ENCODE measurements around the gene SLC6A11. TPM values are rescaled to one million over a fixed set of nuclear protein-coding genes. Genes with fewer than 3 reads are reported as not detected.

Gene SLC6A11
- total RNA-seq, 1 experiment from 2014 or later: not detected

GRCh38 chr3:10779293-10779805 is 36.7 kb upstream of the SLC6A11 start:
- H3K27me3 Mint-ChIP-seq (ENCODE audit: unreplicated experiment): peaks cover 94% of the 10 kb centered on the region
- no peaks in the 10 kb centered on the region for H3K4me1 Mint-ChIP-seq (ENCODE audit: low read depth, unreplicated experiment)
- no peaks in the 10 kb centered on the region for H3K36me3 Mint-ChIP-seq (ENCODE audit: insufficient read depth, unreplicated experiment)
- no peaks in the 10 kb centered on the region for H3K9me3 Mint-ChIP-seq (ENCODE audit: low read depth, unreplicated experiment)
- no peak overlapping the region for H3K27ac Mint-ChIP-seq (ENCODE audit: unreplicated experiment)
- intact Hi-C loops (cut with micrococcal nuclease; ENCODE audit: unreplicated experiment): no loop called here
- CTCF ChIA-PET: interaction anchor here (0.6 kb wide), 1 partner anchor 10 kb away, joined by 3 read pairs; no protein-coding TSS in a partner anchor
- no TSS peak for BruUV-seq (replicated peaks)
- no peak overlapping the region for H3K4me3 Mint-ChIP-seq (ENCODE audit: low read depth, unreplicated experiment)
- no peak for TF ChIP-seq CTCF (IDR thresholded peaks at IDR 0.05; ENCODE audit: unreplicated experiment)
- DNase-seq: no peak

GRCh38 chr3:10780243-10780642 is 35.8 kb upstream of the SLC6A11 start:
- peaks cover 94% of the 10 kb centered on the region for H3K27me3 Mint-ChIP-seq (ENCODE audit: unreplicated experiment)
- BruUV-seq (replicated peaks): no TSS peak
- no peaks in the 10 kb centered on the region for H3K4me1 Mint-ChIP-seq (ENCODE audit: low read depth, unreplicated experiment)
- CTCF ChIA-PET: no interaction called here
- H3K36me3 Mint-ChIP-seq (ENCODE audit: insufficient read depth, unreplicated experiment): no peaks in the 10 kb centered on the region
- no peaks in the 10 kb centered on the region for H3K9me3 Mint-ChIP-seq (ENCODE audit: low read depth, unreplicated experiment)
- no peak overlapping the region for H3K4me3 Mint-ChIP-seq (ENCODE audit: low read depth, unreplicated experiment)
- DNase-seq: no peak
- TF ChIP-seq CTCF (IDR thresholded peaks at IDR 0.05; ENCODE audit: unreplicated experiment): no peak
- intact Hi-C loops (cut with micrococcal nuclease; ENCODE audit: unreplicated experiment): loop anchor here (5.0 kb wide), 1 partner anchor 102 kb away; no protein-coding TSS in a partner anchor
- no peak overlapping the region for H3K27ac Mint-ChIP-seq (ENCODE audit: unreplicated experiment)

- TF ChIP-seq CTCF (IDR thresholded peaks at IDR 0.05; ENCODE audit: unreplicated experiment): no peak
- CTCF ChIA-PET: no interaction called here
- H3K36me3 Mint-ChIP-seq (ENCODE audit: insufficient read depth, unreplicated experiment): no peaks in the 10 kb centered on the region
- H3K9me3 Mint-ChIP-seq (ENCODE audit: low read depth, unreplicated experiment): no peaks in the 10 kb centered on the region
- no peak overlapping the region for H3K4me3 Mint-ChIP-seq (ENCODE audit: low read depth, unreplicated experiment)
- H3K27me3 Mint-ChIP-seq (ENCODE audit: unreplicated experiment): peaks cover 88% of the 10 kb centered on the region
- H3K4me1 Mint-ChIP-seq (ENCODE audit: low read depth, unreplicated experiment): no peaks in the 10 kb centered on the region
- no peak for DNase-seq
- BruUV-seq (replicated peaks): no TSS peak
- intact Hi-C loops (cut with micrococcal nuclease; ENCODE audit: unreplicated experiment): loop anchor here (5.0 kb wide), 1 partner anchor 101 kb away; no protein-coding TSS in a partner anchor
- H3K27ac Mint-ChIP-seq (ENCODE audit: unreplicated experiment): no peak overlapping the region
Observed at GRCh38 chr3:10780922-10781321, 35.1 kb upstream of the SLC6A11 start.

- H3K4me3 Mint-ChIP-seq (ENCODE audit: low read depth, unreplicated experiment): no peak overlapping the region
- intact Hi-C loops (cut with micrococcal nuclease; ENCODE audit: unreplicated experiment): loop anchor here (5.0 kb wide), 1 partner anchor 100 kb away; no protein-coding TSS in a partner anchor
- no peak for DNase-seq
- H3K4me1 Mint-ChIP-seq (ENCODE audit: low read depth, unreplicated experiment): no peaks in the 10 kb centered on the region
- no TSS peak for BruUV-seq (replicated peaks)
- H3K36me3 Mint-ChIP-seq (ENCODE audit: insufficient read depth, unreplicated experiment): no peaks in the 10 kb centered on the region
- H3K9me3 Mint-ChIP-seq (ENCODE audit: low read depth, unreplicated experiment): no peaks in the 10 kb centered on the region
- no peak for TF ChIP-seq CTCF (IDR thresholded peaks at IDR 0.05; ENCODE audit: unreplicated experiment)
- CTCF ChIA-PET: no interaction called here
- peaks cover 87% of the 10 kb centered on the region for H3K27me3 Mint-ChIP-seq (ENCODE audit: unreplicated experiment)
- H3K27ac Mint-ChIP-seq (ENCODE audit: unreplicated experiment): no peak overlapping the region
Observed at GRCh38 chr3:10781981-10782380, 34.0 kb upstream of the SLC6A11 start.

All from Calu3 (cell line).